ENCODE data around the gene CPN1. TPM values are rescaled to one million over a fixed set of nuclear protein-coding genes. Genes with fewer than 3 reads are reported as not detected.

CPN1 gene
- total and polyA plus RNA-seq, 10 of the 15 experiments (the other 5 are each of a cell fraction or from before 2014, with no cell fraction given), result 0.03 to 0.10 TPM; not detected in 8

- TF ChIP-seq BACH1 (IDR thresholded peaks at IDR 0.05; ENCODE audit: borderline replicate concordance), result peak; percentile 43; the same call in 1 of the 2 replicates
- TF ChIP-seq RB1 (IDR thresholded peaks at IDR 0.05; ENCODE audit: borderline replicate concordance), result peak; percentile 63; the same call in 1 of the 2 replicates
- TF ChIP-seq SREBF1 (IDR thresholded peaks at IDR 0.05; ENCODE audit: low read length), result no peak
- no peak for TF ChIP-seq PAX8 (IDR thresholded peaks at IDR 0.05)
- TF ChIP-seq STAT3 (IDR thresholded peaks at IDR 0.05; ENCODE audit: low read depth, low read length), result no peak
- no peak for TF ChIP-seq USF1 (IDR thresholded peaks at IDR 0.05; ENCODE audit: borderline replicate concordance, extremely low read length, insufficient read depth, low read depth, low read length)
- TF ChIP-seq ESRRA (IDR thresholded peaks at IDR 0.05; ENCODE audit: low read length), result 0 out of 2 replicates have a peak, but pooled peaks have one; percentile 37
- TF ChIP-seq GABPA (IDR thresholded peaks at IDR 0.05; ENCODE audit: low read depth), result no peak
- TF ChIP-seq ZNF217 (IDR thresholded peaks at IDR 0.05), result peak; percentile 75; the same call in 1 of the 2 replicates
- no peak for TF ChIP-seq ZNF592 (IDR thresholded peaks at IDR 0.05)
- peak; percentile 80; the same call in 1 of the 2 replicates for TF ChIP-seq NR2F1 (conservative IDR thresholded peaks at IDR 0.05)
- TF ChIP-seq MXI1 (IDR thresholded peaks at IDR 0.05; ENCODE audit: low read depth, low read length), result no peak; the same call in 1 of the 2 replicates
- no peak for TF ChIP-seq MAX (IDR thresholded peaks at IDR 0.05; ENCODE audit: low read depth, low read length)
- no peak for TF ChIP-seq BCL3 (IDR thresholded peaks at IDR 0.05; ENCODE audit: borderline replicate concordance, insufficient read depth, low read depth, low read length, poor library complexity, severe bottlenecking)
- no peak for TF ChIP-seq ATF3 (IDR thresholded peaks at IDR 0.05; ENCODE audit: borderline replicate concordance, extremely low read depth, low read depth, low read length)
- no peak for TF ChIP-seq BCLAF1 (IDR thresholded peaks at IDR 0.05)
- peak; percentile 94 for TF ChIP-seq SMARCA5 (IDR thresholded peaks at IDR 0.05)
Observed at GRCh38 chr10:100009793-100010676, 71.6 kb downstream of the CPN1 start, which contains the start of gene DNMBP (continued).

All from GM12878 (cell line).